Uterus (tissue), 2 donors: ENCODE measurements around the gene TOR4A.

Experiments used
- CTCF ChIP-seq, 4 experiments: fragments of 200-600 bp in 2 of 4; fragments of 450-650 bp in 2 of 4; sonication (generic) in 2 of 4; IDR thresholded peaks; one replicate each; pipeline ENCODE4 v1.5.1; 2016 to 2019; ENCODE audit warnings: antibody characterized with exemption in 4 of 4, mild to moderate bottlenecking in 2 of 4, moderate library complexity in 1 of 4
- POLR2A ChIP-seq, 2 donors: fragments of 450-650 bp; IDR thresholded peaks; one replicate each; pipeline ENCODE4 v1.6.1; 2016; ENCODE audit warnings: antibody characterized with exemption in 2 of 2, mild to moderate bottlenecking in 1 of 2, moderate library complexity in 1 of 2

GRCh38 chr9:137270929-137271695, 6.4 kb upstream of the TOR4A start:
- TF ChIP-seq CTCF (IDR thresholded peaks at IDR 0.05) (no peak), POLR2A (IDR thresholded peaks at IDR 0.05) (no peak)
